SK-N-SH (cell line): Measurements from ENCODE around the gene F5.

Experiments
- CTCF ChIP-seq: fragments of 200-600 bp; sonication (generic); IDR thresholded peaks from 2 replicates; pipeline ENCODE4 v1.6.1; 2017; ENCODE audit warnings: antibody characterized with exemption, mild to moderate bottlenecking, moderate library complexity
- EZH2phosphoT487 ChIP-seq: fragments of 200-600 bp; sonication (generic); IDR thresholded peaks from 2 replicates; pipeline ENCODE4 v1.6.1; 2017; ENCODE audit warnings: low read depth, mixed run types, mild to moderate bottlenecking, antibody characterized with exemption, moderate library complexity, borderline replicate concordance

- TF ChIP-seq CTCF: no peak
- TF ChIP-seq EZH2phosphoT487: no peak
Measured at GRCh38 chr1:169585181-169585580, 1.1 kb downstream of the F5 start.
